ENCODE results near the gene ADAM17. TPM values are rescaled to one million over a fixed set of nuclear protein-coding genes. Genes with fewer than 3 reads are reported as not detected.
"Not testable (repeated sequence)": the region's sequence is repeated elsewhere in the genome, so short reads cannot be mapped to it uniquely, and the experiment has no call there.

Gene ADAM17
- total and polyA plus RNA-seq, 7 donors, result 3.2 to 17.6 (median 12.8) TPM

GRCh38 chr2:9558948-9559381 lies 3.3 kb upstream of the ADAM17 start:
- no peaks in the 10 kb centered on the region for H3K9me3 ChIP-seq
- TF ChIP-seq POLR2A (IDR thresholded peaks at IDR 0.05) (no peak), CTCF (IDR thresholded peaks at IDR 0.05) (no peak), POLR2AphosphoS5 (IDR thresholded peaks at IDR 0.05) (no peak), EP300 (IDR thresholded peaks at IDR 0.05) (no peak)
- no peaks in the 10 kb centered on the region for H3K27me3 ChIP-seq
- intact Hi-C loops (cut with DNase I), result loop anchor here (5.0 kb wide), 2 partner anchors 82 to 483 kb away; partner anchors contain the start of gene KLF11
- peaks cover 0 to 38% (median 22%) of the 10 kb centered on the region in 4 donors for H3K4me1 ChIP-seq
- DNase-seq, result no peak
- H3K27ac ChIP-seq, result peak overlapping the region; percentile 23 to 99 (median 38)
- WGBS, 2 donors, result 89 to 92% methylated on average over 1 of the region's 1 CpG
- no peaks in the 10 kb centered on the region for H3K36me3 ChIP-seq
- no peak overlapping the region for H3K4me3 ChIP-seq

DNA sequence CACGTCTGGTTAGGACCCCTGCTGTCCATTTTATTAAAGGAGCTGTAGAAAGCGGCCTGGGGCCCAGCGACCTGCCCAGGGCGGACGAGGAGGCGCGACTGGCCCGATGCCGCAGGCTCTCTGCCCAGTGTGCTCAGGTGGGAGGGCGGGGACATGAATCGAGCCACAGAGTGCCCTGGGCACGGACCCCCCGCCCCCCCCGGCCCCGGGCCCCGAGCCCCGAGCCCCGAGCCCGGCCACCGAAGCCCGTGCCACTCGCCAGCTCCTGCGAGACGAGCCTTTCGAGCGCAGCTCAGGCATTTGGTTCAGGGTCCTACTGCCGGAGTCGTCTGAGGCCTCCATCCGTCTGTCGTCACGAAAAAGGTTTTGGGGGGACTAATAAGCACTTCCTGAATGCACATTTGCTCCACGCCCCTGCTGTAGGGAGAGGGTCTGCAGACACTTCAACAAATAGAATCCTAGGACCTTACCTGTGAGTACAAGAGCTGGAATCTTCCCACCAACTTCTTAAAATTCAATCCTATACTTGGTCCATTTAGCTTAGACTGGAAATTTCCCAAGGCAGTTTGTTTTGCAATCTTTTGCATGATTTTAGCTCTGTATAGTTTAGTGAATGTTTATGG lies 602 bp upstream of the ADAM17 start:
- 1% methylated on average over 32 of the region's 32 CpGs for WGBS, 2 donors
- TF ChIP-seq POLR2AphosphoS5 (IDR thresholded peaks at IDR 0.05), result no peak
- no peak for TF ChIP-seq EP300 (IDR thresholded peaks at IDR 0.05)
- TF ChIP-seq POLR2A (IDR thresholded peaks at IDR 0.05), result no peak
- TF ChIP-seq CTCF (IDR thresholded peaks at IDR 0.05), result no peak
- H3K4me1 ChIP-seq, result peaks cover 0 to 62% (median 44%) of the 10 kb centered on the region in 4 donors
- no peak for DNase-seq
- no peaks in the 10 kb centered on the region for H3K9me3 ChIP-seq
- H3K27ac ChIP-seq, result peak overlapping the region; percentile 92 to 99 (median 98)
- intact Hi-C loops (cut with DNase I), result loop anchor here (5.0 kb wide), 2 partner anchors 79 to 486 kb away; partner anchors contain the start of gene KLF11
- peak overlapping the region; percentile 63 to 96 (median 79) for H3K4me3 ChIP-seq
- H3K27me3 ChIP-seq, result no peaks in the 10 kb centered on the region
- no peaks in the 10 kb centered on the region for H3K36me3 ChIP-seq

DNA sequence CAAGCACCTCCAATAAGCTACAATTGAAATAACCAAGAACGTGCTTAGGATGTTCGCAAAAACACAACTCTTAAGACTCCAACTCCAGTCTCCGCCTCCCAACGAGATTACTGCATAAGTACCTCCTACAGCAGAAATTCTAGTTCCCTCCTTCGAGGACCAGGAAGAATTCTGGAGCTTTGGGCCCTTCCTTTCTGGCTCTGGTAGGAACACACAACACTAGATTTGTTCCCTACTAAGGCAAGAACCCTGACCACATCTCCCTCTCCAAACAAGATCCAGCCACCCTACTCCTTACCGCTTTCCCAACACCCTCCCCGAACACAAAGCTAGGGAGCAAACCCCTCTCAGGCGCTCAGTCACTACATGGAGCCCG lies 721 bp downstream of the ADAM17 start:
- Histone ChIP-seq H3K27ac (peak overlapping the region; percentile 92 to 99 (median 98)), H3K9me3 (no peaks in the 10 kb centered on the region), H3K4me3 (peak overlapping the region; percentile 63 to 96 (median 79)), H3K27me3 (no peaks in the 10 kb centered on the region), H3K4me1 (peaks cover 0 to 70% (median 50%) of the 10 kb centered on the region in 4 donors), H3K36me3 (no peaks in the 10 kb centered on the region)
- intact Hi-C loops (cut with DNase I), result loop anchor here (2.0 to 5.0 kb wide), 3 partner anchors 76 to 487 kb away; partner anchors contain the start of genes KLF11 and YWHAQ
- TF ChIP-seq CTCF (IDR thresholded peaks at IDR 0.05) (no peak), POLR2A (IDR thresholded peaks at IDR 0.05) (no peak), EP300 (IDR thresholded peaks at IDR 0.05) (no peak), POLR2AphosphoS5 (IDR thresholded peaks at IDR 0.05) (peak; percentile 8 to 53 (median 39))
- 0% methylated on average over 9 of the region's 9 CpGs for WGBS, 2 donors
- no peak for DNase-seq

DNA sequence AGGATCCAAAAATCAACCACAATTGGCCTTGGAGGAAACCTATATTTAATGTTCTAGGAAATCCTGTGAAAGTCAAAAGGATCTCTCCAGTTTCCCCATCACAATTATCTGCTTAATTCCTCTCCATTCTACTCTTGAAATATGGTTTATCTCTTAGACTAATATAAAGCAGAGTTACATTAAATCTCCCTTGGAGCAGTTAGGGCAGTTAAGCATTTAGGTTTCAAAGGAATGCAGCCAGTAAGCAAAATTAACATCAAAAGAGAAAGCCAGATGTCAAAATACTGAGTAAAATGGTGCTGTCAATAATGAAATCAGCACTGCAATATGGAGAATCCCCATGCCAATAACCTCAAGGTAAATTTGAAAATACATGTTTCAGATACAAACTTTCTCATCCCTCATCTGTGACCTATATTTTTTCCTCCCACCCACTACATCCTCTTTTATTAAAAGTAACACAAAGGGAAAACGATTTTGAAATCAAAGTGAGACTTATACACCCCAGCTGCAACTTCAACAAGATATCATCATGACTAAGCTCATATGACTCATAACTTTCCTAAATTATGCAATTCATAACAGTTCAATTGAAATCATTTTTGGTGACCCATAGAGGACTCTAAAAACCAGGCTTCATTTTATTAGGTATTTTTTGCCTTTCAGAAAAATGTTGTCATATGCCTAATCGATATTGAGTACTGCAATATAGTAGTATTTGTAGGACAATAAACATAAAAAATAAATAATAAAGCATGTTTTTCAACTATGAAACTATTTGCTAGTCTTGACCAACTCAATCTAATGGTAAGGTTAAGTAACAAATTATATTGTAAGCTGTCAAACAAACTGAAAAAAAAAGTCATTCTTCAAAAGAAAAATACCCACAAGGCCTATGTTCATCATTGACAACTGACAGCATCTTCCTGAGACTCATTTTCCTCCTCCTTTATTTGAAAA lies 3.1 kb downstream of the ADAM17 start:
- Histone ChIP-seq H3K9me3 (no peaks in the 10 kb centered on the region), H3K36me3 (no peaks in the 10 kb centered on the region), H3K27me3 (no peaks in the 10 kb centered on the region), H3K4me3 (no peak overlapping the region), H3K4me1 (peaks cover 0 to 65% (median 55%) of the 10 kb centered on the region in 4 donors), H3K27ac (peak overlapping the region; percentile 61 to 99 (median 98))
- 33 to 34% methylated on average over 2 of the region's 2 CpGs for WGBS, 2 donors
- peak; percentile 45 to 74 (median 60) for TF ChIP-seq POLR2AphosphoS5 (IDR thresholded peaks at IDR 0.05)
- no peak for TF ChIP-seq CTCF (IDR thresholded peaks at IDR 0.05)
- peak in 2 of 4 donors; percentile 10 to 15 for TF ChIP-seq EP300 (IDR thresholded peaks at IDR 0.05)
- DNase-seq, result no peak
- intact Hi-C loops (cut with DNase I), result no loop called here

DNA sequence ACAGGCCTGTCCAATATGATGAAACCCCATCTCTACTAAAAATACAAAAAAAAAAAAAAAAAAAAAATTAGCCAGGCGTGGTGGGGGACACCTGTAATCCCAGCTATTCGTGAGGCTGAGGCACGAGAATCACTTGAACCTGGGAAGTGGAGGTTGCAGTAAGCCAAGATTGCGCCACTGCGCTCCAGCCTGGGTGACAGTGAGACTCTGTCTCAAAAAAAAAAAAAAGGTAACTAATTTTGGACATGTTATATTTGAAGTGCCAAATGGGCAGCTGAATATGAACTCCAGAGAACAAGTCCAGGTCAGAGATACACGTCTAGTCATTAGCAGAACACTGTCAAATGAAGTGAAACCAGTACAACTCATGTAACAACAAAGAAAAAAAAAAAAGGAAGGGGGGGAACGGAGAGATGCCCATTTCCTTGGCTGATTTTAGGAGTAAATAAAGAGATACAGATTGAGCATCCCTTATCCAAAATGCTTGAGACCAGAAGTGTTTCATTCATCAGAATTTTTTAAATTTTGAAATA lies 4.7 kb downstream of the ADAM17 start:
- H3K27me3 ChIP-seq; intact Hi-C loops (cut with DNase I); H3K9me3 ChIP-seq; H3K36me3 ChIP-seq; H3K4me3 ChIP-seq; DNase-seq: not testable (repeated sequence)
- WGBS, 2 donors, result 79 to 82% methylated on average over 7 of the region's 7 CpGs
- Histone ChIP-seq H3K4me1 (peaks cover 0 to 59% (median 47%) of the 10 kb centered on the region in 4 donors), H3K27ac (peak overlapping the region in 3 of 4 donors; percentile 38 to 99 (median 98))
